GM19238 (cell line): Measurements from ENCODE around the gene STARD3NL.
A peak's percentile ranks its signal among the peaks of the same experiment; 100 is the strongest.

Experiments
- DNase-seq: peaks from one replicate; pipeline ENCODE4 v3.0.0; 2011; ENCODE audit warnings: low spot score; ENCODE audit not compliant: insufficient read length

The STARD3NL gene

DNA sequence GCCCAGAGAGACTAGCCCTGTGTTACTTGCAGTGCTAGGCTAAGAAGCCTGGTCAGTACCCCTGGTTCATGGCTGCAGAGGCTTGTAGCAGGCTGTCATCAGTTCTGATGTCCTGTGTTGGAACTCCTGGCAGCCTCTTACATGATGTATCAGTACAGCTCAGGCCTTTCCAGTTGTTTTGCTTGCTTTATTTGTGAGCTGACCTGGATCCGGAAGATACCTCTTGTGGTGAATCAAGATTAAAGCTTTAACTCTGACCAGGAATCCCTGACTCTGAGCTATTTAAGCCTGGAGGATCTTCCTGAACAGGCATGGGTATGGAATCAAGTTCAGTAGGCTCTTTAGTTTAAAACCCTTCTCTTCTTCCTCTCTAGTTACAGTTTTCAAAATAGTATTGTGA is 4.4 kb downstream of the STARD3NL start:
- no peak for DNase-seq

DNA sequence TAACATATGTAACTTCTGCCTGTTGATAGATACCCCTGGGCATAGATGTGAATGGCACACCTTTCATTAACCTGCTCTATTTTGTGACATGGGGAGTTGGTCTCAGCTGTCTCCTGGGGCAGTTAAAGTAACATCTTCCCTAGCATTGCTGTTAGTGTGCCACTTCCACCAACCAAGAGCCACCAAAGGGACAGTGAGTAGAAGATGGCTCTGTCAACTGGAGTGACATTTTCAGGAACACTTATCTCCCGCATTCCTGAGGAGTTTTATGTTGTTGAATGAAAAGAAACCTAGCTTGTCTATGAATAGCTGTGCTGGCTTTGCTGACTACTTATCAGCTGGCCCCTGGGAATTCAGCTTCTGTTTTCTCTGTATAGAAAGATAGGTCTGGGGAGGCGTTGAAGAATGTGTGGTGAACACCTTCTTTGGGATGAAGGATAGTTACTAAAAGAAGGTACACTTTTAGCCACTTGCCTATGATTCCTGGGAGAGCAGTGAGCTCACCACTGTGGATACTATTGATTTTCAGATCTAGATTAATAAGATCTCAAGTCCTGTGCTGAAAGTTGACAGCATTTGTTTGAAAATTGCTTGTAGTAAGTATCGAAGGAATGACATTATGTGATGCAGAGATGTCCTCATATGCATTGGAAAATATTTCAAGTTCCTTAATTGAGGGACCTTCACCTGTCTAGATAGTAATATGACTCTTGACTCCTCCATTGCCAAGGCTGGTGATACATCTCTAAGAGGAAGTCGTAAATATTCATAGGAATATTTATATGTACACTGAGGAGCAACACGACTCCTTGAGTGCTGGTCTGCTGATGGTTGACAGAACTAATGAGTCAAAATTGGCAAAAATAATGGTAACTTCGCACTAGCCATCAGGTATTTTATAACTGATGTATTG is 7.6 kb downstream of the STARD3NL start:
- DNase-seq, result no peak

DNA sequence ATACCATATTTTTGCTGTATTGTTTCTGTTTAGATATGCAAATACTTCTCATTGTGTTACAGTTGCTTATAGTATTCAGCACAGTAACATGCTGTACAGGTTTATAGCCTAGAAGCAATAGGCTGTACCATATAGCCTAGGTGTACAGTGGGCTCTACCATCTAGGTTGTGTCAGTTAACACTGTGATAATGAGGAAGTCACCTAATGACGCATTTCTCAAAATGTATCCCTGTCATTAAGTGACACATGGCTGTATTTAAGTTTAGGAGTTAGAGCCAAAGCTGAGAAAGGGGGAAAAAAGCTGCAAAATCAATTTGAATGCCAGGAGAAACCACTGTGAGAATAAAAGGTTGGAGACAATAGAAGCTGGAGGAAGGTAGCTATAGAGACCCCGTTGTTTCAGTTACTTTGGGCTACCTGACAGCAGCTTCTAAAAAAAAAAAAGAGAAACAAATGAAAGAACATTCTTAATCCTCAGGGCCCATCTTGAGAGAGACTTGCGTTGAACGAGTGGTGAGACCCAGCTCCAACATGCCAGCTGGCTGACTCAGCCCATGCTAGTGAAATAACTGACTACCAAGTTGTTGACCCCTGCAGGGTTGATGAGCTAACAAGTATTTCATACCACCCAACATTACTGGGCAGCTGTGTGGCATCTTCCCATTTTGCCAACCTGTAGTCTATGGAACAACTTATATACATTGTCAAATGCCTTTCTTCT is 8.7 kb downstream of the STARD3NL start:
- no peak for DNase-seq

DNA sequence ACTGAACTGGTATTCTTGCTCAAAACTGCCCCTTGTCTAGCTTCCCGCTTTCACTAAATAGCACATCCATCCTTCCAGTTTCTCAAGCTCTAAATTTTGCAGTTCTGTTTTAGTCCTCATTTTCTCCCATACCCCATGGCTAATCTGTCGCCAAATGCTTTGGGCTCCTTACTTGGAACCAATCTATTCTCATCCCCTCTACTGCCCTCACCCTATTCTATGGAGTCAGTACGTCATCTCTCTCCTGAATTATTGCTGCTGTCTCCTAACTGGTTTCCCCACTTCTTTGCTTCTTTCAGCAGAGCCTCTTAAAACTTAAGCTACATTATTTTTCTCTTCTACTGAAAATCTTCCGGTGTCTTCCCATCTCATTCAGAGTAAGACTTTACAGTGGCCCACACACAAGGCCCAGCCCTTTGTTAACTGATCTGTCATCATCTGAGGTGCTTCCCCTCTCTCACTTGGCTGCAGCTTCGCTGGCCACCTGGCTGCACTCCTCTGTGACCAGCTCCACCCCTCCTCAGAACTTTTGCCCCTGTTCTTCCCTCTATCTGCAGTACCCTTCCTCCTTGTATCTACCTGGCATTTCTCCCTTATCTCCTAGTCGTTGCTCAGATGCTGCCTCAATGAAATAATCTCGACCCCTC is 9.9 kb downstream of the STARD3NL start:
- DNase-seq, result peak; percentile 12

DNA sequence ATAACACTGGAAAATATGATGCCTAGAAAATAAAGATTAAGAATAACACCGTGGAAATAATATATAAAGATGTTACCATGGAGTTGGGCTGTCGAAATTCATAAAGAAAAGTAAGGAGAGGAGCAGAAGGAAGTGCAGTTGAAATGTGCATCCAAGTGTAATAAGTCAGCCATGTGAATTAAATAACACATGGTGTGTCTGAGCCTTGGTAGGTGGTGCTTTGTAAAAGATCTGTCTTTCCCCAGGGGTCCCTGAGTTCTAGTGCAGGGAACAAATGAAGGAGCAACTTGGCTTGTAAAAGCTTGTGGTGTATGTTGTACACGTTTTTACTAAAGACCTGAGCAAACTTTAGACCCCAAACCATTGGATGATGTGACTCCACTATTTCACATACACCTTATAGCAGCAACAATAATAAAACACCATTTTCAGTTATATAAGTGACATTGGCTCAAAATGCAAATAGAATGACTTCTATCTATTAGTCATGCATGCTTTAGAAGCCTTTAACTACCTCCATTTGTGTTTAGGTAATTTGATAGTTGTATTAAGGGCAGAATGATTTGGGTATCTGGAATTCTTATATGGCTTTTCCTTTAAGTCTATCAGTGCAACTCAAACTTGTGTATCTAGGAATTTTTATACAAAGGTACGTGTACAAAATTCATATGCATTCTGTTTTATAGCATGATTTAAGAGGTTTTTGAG is 11.3 kb downstream of the STARD3NL start:
- no peak for DNase-seq

DNA sequence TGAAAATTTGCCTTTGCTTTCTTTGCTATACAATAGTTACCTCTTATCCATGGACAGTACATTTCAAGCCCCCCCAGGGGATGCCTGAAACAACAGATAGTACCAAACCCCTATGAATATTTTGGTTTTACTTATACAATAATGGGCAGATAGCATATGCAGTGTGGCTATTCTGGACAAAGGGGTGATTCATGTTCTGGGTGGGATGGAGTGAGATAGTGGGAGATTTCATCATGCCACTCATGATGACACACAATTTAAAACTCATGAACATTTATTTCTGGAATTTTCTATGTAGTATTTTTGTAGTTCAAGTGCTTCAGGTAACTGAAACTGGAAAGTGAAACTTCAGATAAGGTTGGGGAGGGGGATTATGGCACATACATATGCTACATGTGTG is 12.0 kb downstream of the STARD3NL start:
- DNase-seq, result no peak

DNA sequence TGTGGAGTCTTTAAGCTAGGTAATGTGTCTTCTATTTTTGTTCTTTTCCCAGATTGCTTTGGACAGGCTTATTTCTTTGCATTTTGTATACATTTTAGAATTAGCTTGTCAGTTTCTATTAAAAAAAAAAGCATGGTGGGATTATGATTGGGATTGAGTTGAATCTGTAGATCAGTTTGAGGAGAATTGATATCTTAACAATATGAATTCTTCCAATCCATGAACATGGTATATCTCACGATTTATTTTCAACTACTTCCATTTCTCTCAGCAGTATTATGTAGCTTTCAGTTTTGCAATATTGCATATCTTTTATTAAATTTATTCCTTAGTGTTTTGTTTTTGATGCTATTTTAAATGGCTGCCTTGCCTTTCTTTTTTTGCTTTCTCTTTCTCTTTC is 13.7 kb downstream of the STARD3NL start:
- no peak for DNase-seq

DNA sequence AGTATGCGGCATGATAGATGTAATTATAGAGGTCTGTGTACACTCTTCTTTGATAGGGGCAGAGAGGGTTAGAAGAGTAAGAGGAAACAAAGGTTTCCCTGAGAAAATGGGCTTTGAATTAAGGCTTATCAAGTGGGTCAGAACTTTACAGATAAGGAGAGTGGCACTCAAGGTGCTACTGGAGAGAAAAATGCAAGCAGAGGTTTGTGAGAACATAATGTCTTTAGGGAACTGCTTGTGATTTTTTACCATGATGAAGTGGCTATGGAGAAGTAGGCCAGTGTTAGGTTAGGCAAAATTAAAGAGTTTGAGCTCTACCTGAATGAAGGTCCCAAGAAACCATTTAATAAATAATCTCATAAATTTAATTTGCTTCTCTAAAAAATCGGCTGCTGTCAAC is 14.3 kb downstream of the STARD3NL start:
- no peak for DNase-seq

DNA sequence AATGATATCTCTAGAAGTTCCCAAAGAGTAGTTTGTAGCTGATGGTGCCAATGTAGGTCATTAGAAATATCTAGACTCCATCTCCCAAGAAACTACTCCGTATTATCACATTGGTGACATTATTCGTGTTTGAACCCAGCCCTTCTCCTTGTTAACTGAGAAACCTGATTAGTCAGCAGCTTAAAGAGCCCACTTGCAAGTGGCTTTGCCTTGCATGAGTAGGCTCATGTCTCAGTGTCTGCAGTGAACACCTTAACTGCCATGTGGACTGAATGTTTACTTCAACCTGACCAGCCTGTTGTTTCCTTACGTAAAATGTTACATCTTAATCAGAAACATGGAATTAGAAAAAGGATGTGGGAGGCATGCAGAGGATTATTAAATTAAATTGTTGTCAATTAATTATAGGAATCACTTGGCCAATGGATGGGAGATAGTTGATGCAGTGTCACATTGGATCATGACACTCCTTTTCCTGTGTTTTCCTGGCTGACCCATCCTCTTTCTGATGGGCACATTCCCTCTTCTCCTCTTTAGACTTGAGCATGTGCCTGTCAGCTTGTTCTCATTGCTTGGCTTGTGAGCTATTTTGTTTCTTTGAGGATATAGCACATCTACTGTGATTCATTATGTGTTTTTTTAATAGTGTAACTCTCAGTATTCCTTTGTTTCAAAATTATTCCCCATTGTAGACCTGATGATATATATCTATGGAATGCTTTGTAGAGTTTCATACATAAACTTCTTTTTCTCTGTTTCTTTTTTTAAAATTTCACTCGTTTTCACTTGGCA is 18.0 kb downstream of the STARD3NL start:
- DNase-seq, result no peak

DNA sequence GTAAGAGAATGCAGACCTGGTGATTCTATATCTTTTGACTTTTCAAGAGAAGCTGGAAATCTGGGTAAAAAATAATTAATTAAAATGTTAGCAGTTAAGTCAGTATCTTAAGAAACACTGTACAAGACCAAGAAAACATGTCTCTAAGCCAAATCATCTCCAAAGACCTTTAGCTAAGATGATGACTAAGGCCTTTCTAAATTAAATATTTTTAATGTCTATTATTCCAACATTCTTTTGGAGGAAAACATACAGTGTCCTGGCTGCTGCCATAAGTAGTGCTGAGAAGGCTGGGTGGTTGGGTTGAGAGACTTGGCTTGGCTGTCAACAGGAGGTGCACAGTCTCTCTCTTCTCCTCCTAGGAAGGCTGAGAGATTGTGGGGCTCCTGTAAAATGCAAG is 20.3 kb downstream of the STARD3NL start:
- DNase-seq, result no peak

DNA sequence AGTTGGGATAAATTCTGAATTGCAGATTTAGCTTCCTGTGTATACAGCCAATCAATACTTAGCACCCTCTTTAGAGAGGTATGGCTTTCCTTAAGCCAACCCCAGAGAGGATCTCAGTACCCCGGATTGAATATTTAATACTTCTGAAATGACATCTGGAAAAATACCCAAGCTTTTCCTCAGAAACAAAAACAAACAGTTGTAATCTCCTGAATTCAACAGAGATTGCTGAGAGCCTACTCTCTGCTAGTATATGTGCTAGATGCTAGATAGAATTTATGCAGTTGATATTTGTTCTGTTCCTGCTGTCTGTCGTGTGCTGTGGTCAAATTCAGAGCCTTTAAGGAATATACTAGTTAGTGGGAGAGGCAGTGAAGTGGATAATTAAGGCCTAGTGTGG is 21.1 kb downstream of the STARD3NL start:
- no peak for DNase-seq

DNA sequence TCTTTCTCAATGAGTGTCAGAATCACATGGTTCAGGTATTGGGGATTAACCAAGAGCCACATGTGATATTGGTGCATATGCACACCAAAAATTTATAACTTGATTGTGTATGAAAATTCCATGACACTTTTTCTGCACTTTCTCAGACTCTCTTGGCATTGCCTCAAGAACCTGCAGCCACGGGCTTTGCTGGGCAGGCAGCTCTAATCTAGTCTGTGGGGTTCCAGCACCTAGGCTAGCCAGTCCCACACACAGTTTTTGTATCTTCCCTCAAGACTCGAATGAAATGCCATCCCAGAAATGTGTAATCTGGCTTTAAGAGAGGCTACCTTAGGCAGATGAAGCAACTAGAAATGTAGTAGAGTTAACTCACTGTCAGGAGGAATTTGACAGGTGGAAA is 21.7 kb downstream of the STARD3NL start:
- no peak for DNase-seq

DNA sequence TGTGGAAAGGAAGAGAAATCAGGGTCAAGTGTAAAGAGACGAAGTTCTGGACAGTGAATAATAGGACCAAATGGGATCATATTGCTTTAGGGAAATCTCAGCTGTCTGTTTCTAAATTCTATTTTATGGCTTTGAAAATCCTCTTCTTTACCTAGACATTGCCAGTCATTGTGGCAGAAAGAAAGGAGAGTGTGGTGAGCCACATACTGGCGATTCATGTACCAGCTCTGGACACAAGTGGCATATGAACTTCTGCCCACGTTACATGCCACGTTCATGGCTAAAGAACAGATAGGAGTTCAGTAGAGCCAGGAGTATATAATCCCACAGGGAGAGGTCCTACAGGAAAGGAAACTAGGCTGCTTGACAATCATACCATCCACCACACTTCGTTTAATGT is 28.0 kb downstream of the STARD3NL start:
- no peak for DNase-seq

DNA sequence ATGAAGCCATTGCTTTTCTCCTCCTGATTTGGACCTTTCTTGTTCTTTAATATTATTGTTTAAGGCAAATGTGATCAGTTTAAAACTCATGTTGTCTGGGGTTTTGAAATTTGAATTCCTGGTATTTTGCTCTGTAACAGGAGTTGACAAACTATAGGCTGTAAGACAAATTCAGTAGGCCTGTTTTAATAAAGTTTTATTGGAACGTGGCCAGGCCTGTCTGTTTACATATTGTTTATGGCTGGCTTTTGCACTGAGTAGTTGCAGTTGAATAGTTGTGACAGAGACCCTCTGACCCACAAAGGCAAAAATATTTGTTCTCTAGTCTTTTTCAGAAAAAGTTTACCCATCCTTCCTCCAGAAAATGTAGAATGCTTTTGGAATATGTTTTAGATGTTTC is 29.8 kb downstream of the STARD3NL start:
- DNase-seq, result no peak

DNA sequence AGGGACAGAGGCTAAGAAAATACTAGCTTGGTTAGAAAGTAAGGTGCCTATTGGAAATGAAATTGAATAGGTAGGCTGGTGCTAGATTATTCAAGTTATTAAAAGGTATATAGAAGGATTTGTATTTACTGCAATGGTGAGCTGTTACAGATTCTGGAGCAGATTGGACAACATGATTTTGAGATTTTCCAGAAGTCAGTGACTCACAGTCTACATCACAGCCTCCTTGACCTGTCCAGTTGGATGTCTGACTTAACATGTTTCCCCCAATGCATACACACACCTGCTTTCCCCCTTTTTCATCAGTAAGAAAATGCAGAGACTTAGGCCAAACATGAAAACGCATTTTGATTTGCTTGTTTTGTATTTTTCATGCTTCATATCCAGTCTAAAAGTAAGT is 33.4 kb downstream of the STARD3NL start:
- no peak for DNase-seq

DNA sequence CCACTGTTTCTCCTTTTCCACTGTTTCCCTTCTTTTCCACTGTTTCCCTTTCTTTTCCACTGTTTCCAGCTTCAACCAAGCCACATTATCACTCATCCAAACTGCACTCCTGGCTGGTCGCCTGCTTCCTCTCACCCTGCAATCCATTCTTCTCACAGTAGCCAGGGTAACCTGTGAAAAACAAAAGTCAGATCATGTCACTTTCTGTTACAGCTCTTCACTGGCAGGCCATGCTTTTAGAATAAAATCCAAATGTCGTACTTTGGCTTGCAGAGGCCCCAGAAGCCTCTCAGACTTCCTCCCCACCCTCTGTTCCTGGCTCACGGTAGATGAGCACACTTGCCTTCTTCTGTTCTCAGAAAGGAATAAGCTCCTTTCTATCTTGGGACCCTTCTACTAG is 33.9 kb downstream of the STARD3NL start:
- DNase-seq, result no peak

DNA sequence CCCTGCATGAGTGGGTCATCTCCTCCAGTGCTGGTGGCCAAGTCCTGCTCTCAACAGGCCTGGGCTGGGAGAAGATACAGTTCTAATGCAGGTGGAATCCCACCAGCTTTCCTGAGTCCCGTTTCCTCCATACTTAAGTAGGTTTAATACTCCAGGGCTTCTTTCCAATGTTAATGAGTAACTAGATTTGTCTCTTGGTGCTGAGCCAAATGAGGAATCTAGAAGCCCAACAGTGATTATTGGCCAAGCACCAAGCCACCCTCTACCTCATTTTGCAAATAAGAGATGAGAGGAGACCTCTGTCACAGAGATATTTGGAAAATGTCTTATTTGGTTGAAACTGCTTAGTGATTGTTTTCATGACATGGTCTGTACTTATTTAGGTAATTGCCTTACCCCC is 37.1 kb downstream of the STARD3NL start:
- no peak for DNase-seq

DNA sequence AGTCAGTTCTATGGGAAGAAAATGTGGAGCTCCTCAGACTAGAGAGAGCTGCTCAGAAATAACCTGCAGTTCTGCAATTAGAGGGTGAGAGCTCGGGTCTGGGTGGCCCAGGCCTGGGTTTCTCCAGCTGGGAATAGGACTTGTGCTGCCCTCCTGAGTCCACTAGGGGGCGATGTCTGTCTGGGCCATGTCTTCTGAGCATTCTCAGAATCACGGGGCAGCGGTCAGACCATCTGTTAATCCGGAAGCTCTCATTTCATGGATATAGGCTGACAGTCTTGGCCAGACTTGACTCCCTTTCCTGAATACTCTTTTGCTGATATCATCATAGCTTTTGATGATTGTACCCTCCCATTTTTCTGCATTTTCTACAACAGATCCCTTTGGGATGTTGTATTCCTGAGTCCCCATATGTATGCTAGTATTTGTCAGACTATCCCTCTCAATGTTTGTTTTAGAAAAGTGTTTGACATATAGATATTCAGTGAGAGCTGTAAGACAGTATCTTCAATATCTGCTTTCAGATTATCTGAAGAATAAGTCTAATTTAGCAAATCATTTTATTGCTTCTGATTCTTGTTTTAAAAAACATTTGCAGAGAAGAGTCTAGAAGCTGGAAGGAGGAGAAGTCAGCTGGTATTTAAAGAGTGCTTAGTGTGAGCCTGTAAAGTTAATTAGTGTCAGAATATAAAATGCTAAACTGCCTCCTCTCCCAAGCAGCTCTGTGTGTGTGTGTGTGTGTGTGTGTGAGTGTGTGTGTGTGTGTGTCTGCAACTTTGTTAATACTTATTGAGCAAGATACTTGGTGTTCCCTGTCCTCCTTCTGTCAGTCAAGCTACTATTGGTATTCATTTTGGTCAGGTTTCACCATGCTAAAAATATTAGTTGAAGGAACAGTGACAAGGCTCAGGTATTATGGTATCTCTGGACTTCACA is 38.0 kb downstream of the STARD3NL start:
- DNase-seq, result peak; percentile 62

DNA sequence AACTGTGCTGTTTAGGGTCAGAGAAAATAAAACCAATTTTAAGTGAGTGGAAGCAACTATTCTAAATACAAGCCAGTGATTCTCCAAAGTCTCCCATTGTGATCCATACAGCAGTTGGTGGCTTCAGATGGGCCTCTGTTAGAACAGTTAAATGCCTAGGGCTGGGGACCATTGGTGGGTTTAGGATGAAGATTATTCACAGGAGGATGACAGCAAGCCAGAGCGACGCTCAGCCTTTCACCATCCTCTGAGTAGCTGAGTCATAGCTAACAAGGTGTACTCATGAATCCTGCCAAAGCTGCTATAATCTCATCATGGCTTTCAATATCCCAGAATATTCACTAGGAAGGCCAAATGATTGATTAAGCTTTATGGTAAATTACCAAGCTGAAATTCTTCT is 39.6 kb downstream of the STARD3NL start:
- no peak for DNase-seq

DNA sequence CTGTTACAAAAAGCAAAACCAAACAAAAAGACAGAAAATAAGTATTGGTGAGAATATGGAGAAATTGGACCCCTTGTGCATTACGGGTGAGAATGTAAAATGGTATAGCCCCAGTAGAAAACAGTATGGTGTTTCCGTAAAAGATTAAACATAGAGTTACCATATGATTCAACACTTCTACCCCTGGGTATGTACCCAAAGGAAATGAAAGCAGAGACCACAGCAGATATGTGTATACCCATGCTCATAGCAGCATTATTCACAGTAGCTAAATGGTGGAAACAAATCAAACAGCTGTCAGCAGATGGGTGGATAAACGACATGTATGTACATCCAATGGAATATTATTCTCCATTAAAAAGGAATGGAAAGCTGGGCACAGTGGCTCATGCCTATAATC is 42.4 kb downstream of the STARD3NL start:
- no peak for DNase-seq
